MM.1S (cell line): ENCODE data around the gene HEBP2.

ENCODE experiments used
- DNase-seq: peaks from one replicate; pipeline ENCODE4 v3.0.0-alpha.2; 2015
- H2AFZ ChIP-seq: fragments of 300-600 bp; sonication (generic); 2 replicates; pipeline ENCODE4 v1.6.0; 2016; ENCODE audit warnings: antibody characterized with exemption, low read length
- H3F3A ChIP-seq: fragments of 300-600 bp; sonication (generic); 2 replicates; pipeline ENCODE4 v1.6.1; 2016; ENCODE audit warnings: mild to moderate bottlenecking, antibody characterized with exemption, low read length, moderate library complexity, mixed read lengths; ENCODE audit not compliant: insufficient read depth
- H3K27ac ChIP-seq: fragments of 300-600 bp; sonication (generic); 2 replicates; pipeline ENCODE4 v1.5.1; 2016; ENCODE audit warnings: mild to moderate bottlenecking, low read length
- H3K27me3 ChIP-seq: fragments of 300-600 bp; sonication (generic); replicated peaks from 2 replicates; pipeline ENCODE4 v1.6.0; 2016; ENCODE audit warnings: low read length; ENCODE audit not compliant: insufficient read depth
- H3K36me3 ChIP-seq: fragments of 300-600 bp; sonication (generic); replicated peaks from 2 replicates; pipeline ENCODE4 v1.6.1; 2016; ENCODE audit warnings: mild to moderate bottlenecking, low read length, mixed read lengths; ENCODE audit not compliant: insufficient read depth
- H3K4me1 ChIP-seq: fragments of 300-600 bp; sonication (generic); 2 replicates; pipeline ENCODE4 v1.6.1; 2016; ENCODE audit warnings: low read length, mixed read lengths
- H3K4me2 ChIP-seq: fragments of 300-600 bp; sonication (generic); 2 replicates; pipeline ENCODE4 v1.6.0; 2016; ENCODE audit warnings: low read depth, low read length
- H3K4me3 ChIP-seq: fragments of 300-600 bp; sonication (generic); 2 replicates; pipeline ENCODE4 v1.5.1; 2016; ENCODE audit warnings: low read length, mixed read lengths
- H3K79me2 ChIP-seq: fragments of 300-600 bp; sonication (generic); 2 replicates; pipeline ENCODE4 v1.6.1; 2016; ENCODE audit warnings: mixed run types, low read length, mixed read lengths
- H3K9ac ChIP-seq: fragments of 300-600 bp; sonication (generic); 2 replicates; pipeline ENCODE4 v1.6.1; 2016; ENCODE audit warnings: low read length, mixed read lengths
- H3K9me2 ChIP-seq: fragments of 300-600 bp; sonication (generic); replicated peaks from 2 replicates; pipeline ENCODE4 v1.6.1; 2016; ENCODE audit warnings: mild to moderate bottlenecking, low read length, mixed read lengths; ENCODE audit not compliant: insufficient read depth
- H3K9me3 ChIP-seq: fragments of 300-600 bp; sonication (generic); replicated peaks from 2 replicates; pipeline ENCODE4 v1.6.1; 2016; ENCODE audit warnings: mild to moderate bottlenecking, low read length, mixed read lengths; ENCODE audit not compliant: insufficient read depth
- H4K20me1 ChIP-seq: fragments of 300-600 bp; sonication (generic); 2 replicates; pipeline ENCODE4 v1.6.1; 2016; ENCODE audit warnings: mild to moderate bottlenecking, low read length, moderate library complexity, mixed read lengths; ENCODE audit not compliant: insufficient read depth
- EZH2 ChIP-seq: fragments of 300-600 bp; sonication (generic); optimal IDR thresholded peaks from 2 replicates; pipeline ENCODE3; 2017; ENCODE audit warnings: low read depth, mild to moderate bottlenecking, antibody characterized with exemption, low read length, mixed read lengths
- EZH2phosphoT487 ChIP-seq: fragments of 300-600 bp; sonication (generic); IDR thresholded peaks from 2 replicates; pipeline ENCODE4 v1.6.1; 2018; ENCODE audit warnings: antibody characterized with exemption, low read length
- TF ChIP-seq, protein P1 (sequence below): fragments of 300-600 bp; sonication (generic); IDR thresholded peaks from 2 replicates; pipeline ENCODE4 v1.5.1; 2016; ENCODE audit warnings: antibody characterized with exemption, low read length, mixed read lengths

HEBP2 gene

DNA sequence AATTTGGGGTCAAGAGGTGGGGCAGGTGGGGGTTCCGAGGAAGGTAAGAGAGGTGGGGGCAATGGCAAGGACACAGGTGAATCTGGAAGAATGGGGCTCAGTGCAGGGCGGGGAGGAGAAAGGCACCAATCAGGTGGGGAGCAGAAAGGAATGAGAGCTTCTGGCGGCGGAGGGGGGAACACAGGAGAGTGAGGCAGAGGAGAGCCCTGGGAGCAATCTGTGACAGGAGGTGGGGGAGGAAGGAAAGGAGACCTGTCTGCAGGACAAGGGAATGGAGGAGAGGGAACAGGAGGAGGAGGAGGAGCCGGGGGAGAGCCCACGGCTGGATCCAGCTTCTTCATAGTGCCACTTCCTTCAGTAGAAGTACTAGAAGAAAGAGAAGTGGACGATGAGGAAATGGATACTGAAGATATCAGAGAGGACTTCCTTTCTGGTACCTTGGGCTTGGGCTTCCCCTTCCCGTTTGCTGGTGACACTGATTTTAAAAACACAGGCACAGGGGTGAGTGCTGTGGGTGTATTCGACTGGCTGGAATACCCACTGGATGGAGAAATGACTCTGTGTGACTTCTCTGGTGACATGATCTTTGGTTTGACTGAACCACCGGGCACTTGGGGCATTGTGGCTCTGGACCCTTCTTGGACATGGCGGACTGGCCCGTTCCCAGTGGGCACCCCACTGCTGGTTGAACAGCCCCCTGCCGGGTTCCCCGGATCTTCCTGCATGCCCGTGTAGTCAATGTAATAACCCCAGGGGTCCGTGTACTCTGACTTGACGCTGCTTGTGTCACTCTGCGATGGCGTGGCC, 27.4 kb downstream of the HEBP2 start:
- Histone ChIP-seq H4K20me1 (no peaks in the 10 kb centered on the region), H3K4me2 (no peak overlapping the region), H3K36me3 (no peaks in the 10 kb centered on the region), H3K9me2 (no peaks in the 10 kb centered on the region), H3K9me3 (no peaks in the 10 kb centered on the region), H3K4me1 (no peaks in the 10 kb centered on the region), H3K79me2 (no peaks in the 10 kb centered on the region), H3K4me3 (no peak overlapping the region), H3K27me3 (no peaks in the 10 kb centered on the region), H2AFZ (no peak overlapping the region), H3F3A (no peaks in the 10 kb centered on the region), H3K27ac (no peak overlapping the region), H3K9ac (no peak overlapping the region)
- DNase-seq: no peak
- TF ChIP-seq EZH2phosphoT487: no peak
- TF ChIP-seq EZH2: no peak
- TF ChIP-seq, protein P1, sequence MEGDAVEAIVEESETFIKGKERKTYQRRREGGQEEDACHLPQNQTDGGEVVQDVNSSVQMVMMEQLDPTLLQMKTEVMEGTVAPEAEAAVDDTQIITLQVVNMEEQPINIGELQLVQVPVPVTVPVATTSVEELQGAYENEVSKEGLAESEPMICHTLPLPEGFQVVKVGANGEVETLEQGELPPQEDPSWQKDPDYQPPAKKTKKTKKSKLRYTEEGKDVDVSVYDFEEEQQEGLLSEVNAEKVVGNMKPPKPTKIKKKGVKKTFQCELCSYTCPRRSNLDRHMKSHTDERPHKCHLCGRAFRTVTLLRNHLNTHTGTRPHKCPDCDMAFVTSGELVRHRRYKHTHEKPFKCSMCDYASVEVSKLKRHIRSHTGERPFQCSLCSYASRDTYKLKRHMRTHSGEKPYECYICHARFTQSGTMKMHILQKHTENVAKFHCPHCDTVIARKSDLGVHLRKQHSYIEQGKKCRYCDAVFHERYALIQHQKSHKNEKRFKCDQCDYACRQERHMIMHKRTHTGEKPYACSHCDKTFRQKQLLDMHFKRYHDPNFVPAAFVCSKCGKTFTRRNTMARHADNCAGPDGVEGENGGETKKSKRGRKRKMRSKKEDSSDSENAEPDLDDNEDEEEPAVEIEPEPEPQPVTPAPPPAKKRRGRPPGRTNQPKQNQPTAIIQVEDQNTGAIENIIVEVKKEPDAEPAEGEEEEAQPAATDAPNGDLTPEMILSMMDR: no peak

DNA sequence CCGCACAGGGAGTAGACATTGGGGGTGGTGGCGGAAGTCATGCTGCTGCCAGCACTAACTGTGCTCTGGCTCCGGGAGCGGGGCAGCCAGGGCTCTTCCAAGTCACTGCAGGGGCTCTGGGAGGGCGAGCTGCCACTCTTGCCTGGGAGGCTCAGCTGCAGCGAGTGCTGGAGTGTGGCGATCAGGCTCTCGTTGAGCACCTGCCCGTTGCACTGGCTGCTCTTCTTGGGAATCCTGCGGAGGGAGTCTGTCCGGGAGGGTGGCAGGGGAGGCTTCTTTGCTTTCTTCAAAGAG, 28.0 kb downstream of the HEBP2 start:
- H3F3A ChIP-seq: no peaks in the 10 kb centered on the region
- no peak overlapping the region for H3K9ac ChIP-seq
- H3K4me2 ChIP-seq: no peak overlapping the region
- no peaks in the 10 kb centered on the region for H4K20me1 ChIP-seq
- no peak for DNase-seq
- H3K27me3 ChIP-seq: no peaks in the 10 kb centered on the region
- no peaks in the 10 kb centered on the region for H3K9me3 ChIP-seq
- H3K27ac ChIP-seq: no peak overlapping the region
- no peaks in the 10 kb centered on the region for H3K4me1 ChIP-seq
- TF ChIP-seq EZH2: no peak
- TF ChIP-seq, protein P1: no peak
- TF ChIP-seq EZH2phosphoT487: no peak
- no peak overlapping the region for H2AFZ ChIP-seq
- H3K79me2 ChIP-seq: no peaks in the 10 kb centered on the region
- H3K36me3 ChIP-seq: no peaks in the 10 kb centered on the region
- no peak overlapping the region for H3K4me3 ChIP-seq
- no peaks in the 10 kb centered on the region for H3K9me2 ChIP-seq

DNA sequence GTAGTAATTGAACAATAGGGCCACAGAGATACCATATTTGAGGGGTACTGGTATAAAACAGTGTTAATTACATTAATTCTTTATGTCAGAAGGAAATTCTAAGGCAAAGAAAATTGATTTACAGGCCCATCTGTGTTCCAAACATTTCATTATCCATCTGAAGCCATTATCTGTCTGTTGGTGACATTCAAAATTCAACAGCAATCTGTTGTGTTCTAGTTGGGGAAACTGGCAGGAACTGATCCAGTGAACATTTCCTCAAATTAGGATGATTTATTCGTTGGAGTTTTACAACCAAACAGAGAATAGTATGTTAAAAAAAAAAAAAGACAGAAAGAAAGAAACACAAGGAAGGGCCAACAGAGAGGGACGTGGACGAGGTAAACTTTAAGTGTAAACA, 30.1 kb downstream of the HEBP2 start:
- TF ChIP-seq, protein P1: no peak
- TF ChIP-seq EZH2phosphoT487 (no peak), EZH2 (no peak)
- Histone ChIP-seq H3K27ac (no peak overlapping the region), H3K9ac (no peak overlapping the region), H3K9me2 (no peaks in the 10 kb centered on the region), H3K27me3 (no peaks in the 10 kb centered on the region), H4K20me1 (no peaks in the 10 kb centered on the region), H2AFZ (no peak overlapping the region), H3K9me3 (no peaks in the 10 kb centered on the region), H3K79me2 (no peaks in the 10 kb centered on the region), H3K4me1 (no peaks in the 10 kb centered on the region), H3K36me3 (no peaks in the 10 kb centered on the region), H3F3A (no peaks in the 10 kb centered on the region), H3K4me3 (no peak overlapping the region), H3K4me2 (no peak overlapping the region)
- no peak for DNase-seq
